RPMI8226 (cell line): ENCODE data around the gene FIGLA.

Experiments
- DNase-seq: peaks from one replicate; pipeline ENCODE4 v3.0.0-alpha.2; 2015

Gene FIGLA

DNA sequence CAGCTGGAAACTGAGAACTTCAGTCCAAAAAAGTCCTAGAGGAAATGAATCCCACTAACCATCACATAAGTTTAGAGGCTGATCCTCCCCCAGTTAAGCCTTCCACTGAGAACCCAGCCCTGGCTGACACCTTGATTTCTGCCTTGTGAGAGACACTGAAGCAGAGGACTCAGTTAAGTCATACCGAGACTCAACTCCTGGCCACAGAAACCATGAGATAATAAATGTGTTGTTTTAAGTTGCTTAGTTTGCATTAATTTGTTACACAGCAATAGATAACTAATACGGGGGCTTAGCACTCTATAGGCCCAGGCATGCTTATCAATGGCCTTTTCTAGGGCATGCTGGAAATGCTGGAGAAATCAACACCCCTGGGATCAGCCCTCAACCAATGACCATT lies 19.0 kb downstream of the FIGLA start:
- DNase-seq = no peak

- no peak for DNase-seq
Measured at GRCh38 chr2:70769450-70769849, 21.0 kb downstream of the FIGLA start.

DNA sequence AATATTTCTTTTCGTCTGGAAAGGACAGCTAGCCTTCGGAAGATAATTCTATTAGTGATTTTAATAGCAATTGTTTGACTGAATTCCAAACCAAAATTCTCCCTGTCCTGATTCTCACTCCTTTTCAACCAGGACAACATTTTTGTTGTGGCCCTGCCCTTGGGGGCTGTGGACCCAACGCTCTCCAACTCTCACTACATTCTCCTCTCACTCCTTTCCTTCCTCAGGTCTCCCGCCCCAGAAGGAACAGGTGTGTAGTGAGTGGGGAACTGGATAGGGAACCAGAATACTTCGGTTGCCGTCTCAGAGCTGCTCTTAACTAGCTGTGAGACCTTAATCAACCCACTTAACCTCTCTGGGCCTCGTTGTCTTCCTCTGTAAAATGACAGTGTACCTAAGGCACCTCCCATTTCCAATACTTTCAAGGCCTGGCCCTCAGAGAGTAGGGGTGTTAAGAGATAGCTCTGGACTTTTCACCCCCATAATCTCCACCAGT lies 21.8 kb downstream of the FIGLA start:
- DNase-seq = no peak

DNA sequence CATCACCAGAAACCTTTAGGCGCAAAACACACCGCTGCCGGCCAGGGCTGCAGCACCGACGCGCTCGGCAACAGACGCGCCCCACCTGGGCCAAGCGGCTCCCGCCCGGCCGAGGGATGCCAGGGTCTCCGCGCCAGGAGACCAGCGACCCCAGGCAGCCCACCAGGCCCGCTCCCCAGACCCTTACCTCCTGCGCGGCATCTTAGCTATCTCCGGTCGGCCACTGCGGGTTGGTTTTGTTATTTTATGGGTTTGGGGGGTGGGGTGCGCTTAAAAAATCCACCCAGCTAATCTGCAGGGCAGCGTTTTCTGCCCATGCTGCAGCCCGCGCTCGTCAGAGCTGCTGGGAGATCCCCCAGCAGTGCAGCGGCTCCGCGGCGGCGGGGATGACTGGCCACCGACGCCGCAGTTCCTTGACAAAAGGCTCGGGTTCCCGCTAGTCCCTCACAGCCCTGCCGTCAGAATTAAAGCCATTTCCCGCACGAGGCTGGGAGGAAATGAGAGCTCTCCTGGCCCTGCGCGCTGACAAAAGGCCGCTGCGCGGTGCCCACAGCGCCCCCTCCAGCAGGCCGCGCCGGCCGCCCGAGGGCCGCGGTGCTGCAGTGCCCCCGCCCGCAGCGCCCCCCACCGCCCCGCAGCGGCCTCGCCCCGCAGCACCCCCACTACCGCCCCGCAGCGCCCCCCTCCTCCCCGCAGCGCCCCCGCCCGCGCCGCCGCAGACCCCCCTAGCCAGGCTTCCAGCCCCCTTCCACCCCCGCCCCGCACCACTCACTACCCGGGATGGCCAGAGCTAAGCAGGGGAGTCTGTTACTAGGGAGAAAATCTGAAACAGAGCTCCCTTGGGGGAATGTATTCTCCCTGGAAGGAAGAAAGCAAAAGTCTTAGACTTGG lies 22.5 kb downstream of the FIGLA start, which contains the start of gene ADD2:
TSS of gene ADD2 (minus strand) at position 502 of the 891 bp plus-strand sequence. CDS start 61,792 bp downstream, outside the sequence.
- DNase-seq = peak; percentile 85

- peak; percentile 73 for DNase-seq
Measured at GRCh38 chr2:70767079-70767698, 23.3 kb downstream of the FIGLA start.

DNA sequence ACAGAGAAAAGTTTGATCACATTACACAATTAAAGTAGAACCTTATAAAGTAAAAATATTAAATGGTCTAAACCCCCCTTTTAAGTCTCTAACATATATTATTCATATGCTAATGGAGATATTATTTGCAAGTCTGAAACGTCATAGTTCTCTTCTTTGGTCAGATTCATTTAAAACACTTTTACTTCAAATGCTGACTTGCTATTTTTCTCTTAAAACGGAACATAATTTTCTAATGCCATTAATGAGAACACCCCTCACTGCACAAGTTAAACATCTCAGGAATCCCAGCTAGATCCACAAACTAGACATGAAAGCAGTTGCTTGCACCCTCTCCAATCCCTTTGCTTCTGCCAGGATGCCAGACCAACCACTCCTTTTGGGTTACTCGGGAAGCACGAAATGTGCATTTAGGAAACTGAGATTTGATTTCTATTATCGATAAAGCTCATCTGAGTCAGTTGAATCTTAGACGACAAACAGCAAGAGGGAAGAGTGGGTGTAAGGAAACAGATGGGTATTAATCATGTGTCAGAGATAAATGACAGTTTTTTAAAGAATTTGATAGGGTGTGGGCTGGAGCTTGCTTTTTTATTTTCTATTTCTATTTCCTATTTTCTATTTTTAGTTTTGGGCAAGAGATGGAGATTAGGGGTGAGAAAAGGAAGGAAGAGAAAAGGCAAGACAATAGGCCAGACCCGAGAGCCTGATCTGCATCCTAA lies 23.9 kb downstream of the FIGLA start:
- DNase-seq = no peak

- DNase-seq = no peak
Measured at GRCh38 chr2:70765507-70765906, 24.9 kb downstream of the FIGLA start.

DNA sequence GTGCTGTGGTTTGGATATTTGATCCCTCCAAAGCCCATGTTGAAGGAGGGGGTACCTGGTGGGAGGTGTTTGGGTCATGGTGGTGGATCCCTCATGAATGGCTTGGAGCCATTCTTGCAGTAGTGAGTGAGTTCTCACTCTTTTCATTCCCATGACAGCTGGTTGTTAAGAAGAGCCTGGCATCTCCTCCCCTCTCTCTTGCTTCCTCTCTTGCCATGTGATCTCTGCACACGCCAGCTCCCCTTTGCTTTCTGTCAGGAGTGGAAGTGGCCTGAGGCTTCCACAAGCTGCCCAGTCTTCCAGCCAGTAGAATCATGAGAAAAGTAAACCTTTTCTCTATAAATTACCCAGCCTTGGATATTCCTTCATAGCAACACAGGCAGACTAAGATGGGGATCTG lies 31.0 kb downstream of the FIGLA start:
- DNase-seq = no peak

DNA sequence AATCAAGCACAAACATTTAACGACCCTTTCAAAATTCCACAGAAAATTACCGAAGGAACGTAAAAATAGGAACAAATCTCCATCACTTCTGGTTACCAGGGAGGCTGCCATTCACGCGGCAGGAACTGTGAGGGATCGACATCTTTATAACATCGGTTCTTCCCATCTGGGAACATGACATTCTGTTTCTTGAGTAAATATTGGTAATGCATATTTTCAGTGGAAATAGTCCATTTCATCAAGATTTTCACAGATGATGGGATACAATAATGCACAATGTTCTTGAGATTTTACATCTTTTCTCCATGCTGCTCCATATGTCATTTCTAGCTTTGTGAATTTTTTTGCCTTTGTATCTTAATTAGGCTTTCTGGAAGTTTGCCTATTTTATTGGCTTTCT lies 32.5 kb downstream of the FIGLA start:
- no peak for DNase-seq

- no peak for DNase-seq
Measured at GRCh38 chr2:70757360-70757759, 33.1 kb downstream of the FIGLA start.

GRCh38 chr2:70756128-70756527 lies 34.3 kb downstream of the FIGLA start:
- no peak for DNase-seq

- DNase-seq = no peak
Measured at GRCh38 chr2:70753902-70754301, 36.5 kb downstream of the FIGLA start.

- DNase-seq = no peak
Measured at GRCh38 chr2:70753031-70753430, 37.4 kb downstream of the FIGLA start.

DNA sequence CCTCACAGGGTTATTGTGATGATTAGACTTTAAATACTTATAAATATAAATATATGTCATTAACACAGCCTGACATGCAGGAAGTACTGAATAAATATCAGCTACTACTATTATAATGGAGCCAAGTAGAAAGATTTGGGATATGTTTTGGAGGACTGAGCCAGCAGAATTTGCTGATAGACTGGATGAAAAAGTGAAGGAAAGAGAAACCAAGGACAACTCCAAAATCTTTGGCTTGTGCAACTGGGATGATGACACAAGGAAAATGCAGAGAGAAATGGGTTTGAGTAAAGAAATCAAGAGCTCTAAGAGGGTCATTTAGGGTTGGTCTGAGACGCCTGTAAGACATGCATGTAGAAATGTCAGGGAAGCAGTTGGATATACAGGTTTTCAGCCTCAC lies 38.0 kb downstream of the FIGLA start:
- DNase-seq = no peak

DNA sequence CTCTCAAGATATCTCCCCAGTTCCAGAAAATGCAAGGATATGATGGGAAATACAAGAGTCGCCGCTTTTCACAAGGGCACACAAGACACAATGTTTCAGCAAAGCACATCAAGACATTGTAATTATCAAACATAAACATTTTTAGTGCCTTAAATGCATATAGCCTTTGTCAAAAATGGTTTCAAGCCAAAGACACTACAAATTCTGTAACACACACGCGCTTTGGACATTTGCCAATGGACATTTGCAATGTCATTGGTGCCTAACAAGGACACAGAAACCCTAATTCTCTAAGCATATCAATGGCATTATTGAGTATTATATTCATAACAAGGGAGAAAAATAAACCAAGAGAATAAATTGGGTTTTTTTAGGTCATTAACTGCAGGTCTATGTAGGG lies 38.6 kb downstream of the FIGLA start:
- DNase-seq = no peak

DNA sequence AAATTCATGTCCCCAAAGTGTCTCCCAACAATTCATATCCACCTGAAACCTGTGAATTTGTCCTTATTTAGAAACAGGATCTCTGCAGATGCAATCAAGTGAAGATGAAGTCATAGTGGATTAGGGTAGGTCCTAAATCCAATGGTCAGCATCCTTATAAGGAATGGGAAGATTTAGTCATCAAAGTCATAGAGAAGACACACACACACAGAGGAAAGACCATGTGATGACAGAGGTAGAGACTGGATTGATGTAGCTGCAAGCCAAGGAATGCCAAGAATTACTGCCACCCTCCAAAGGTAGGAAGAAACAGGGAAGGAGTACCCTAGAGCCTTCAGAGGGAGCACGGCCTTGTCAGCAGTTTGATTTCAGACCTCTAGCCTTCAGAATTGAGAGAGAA lies 40.1 kb downstream of the FIGLA start:
- DNase-seq = no peak

DNA sequence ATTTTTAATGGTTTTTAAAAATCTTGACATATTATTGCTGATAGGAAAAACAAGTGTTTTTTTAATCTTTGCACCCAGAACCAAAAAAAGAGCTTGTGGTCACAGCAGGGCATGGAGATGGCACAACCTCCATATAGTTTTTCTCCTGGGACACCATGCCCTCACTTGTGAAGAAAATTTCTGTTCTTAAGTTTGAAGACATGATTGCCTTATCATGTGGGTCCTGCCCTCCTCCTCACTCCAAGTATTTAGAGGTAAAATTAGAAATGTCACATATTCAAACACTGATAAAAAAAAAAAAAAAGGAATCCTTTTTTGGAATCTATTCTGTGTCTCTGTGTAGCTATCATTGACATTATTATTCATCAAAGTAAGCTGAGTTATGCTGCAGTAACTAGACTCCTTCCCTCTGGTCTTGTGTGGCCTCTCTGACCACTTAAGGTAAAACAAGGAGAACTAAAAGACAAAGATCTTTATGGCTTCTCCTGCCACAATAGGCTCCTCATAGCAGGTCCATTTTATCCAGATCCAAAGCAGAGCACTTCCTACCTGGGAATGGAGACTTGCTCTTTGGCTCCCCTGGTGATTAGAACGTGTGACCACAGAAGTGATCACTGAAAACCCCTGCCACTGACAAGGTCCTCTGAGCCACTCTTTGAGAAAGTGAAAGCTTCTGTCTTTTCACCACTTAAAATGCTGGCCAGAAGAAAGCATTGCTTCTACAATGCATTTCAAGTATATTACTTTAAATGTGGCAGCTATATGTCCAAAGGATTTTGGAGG lies 42.2 kb downstream of the FIGLA start:
- DNase-seq = no peak

DNA sequence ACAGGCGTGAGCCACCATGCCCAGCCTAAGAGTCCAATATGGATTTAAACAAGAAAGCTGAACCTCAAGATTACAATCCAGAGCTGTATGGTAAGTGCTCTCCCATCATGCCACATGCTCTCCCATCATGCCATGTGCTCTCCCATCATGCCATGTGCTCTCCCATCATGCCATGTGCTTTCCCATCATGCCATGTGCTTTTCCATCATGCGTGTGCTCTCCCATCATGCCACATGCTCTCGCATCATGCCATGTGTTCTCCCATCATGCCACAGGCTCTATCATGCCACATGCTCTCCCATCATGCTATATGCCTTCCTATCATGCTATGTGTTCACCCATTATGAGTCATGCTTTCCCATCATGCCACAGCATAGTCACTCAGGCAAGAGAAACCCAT lies 43.2 kb downstream of the FIGLA start:
- no peak for DNase-seq

DNA sequence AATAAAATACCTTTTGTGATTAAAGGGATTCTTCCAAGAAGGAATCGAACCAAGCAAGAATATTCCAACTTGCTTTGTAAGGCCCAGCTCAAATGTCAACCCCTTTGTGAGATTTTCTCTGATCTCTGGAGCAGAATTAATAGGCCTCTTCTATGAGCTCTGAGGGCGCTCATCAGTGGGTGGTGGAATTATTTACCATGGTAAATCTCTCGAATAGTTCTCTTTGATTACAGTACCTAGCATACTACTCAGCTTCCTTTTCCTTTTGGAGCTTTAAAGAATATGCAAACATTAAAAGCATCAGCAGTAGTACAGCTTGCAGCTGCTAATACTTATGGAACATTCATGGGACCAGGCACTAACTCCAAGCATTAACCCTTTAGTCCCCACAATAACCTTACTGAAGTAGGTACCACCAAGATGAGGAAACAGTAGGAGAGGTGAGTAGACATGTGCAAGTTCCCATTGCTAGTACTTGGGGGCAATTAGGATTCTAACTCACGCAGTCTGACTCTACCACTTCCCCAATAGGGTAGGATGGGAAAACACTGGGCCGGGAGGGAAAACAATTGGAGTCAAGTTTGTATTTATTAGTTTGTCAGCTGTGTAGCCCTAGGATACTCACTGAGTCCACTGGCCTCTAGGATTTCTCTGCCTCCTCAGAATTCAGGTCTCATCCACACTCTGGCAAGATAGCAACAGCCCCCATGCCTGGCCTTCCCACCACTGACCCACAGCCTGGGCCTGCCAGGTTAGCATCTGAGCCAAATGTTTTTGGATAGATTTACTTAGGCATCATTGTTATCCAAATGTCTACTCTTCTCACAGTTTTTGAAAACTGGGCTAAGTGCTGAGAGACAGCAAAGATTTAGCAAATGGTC lies 44.1 kb downstream of the FIGLA start:
- no peak for DNase-seq

GRCh38 chr2:70745276-70745825 lies 45.1 kb downstream of the FIGLA start:
- no peak for DNase-seq

GRCh38 chr2:70744397-70744796 lies 46.0 kb downstream of the FIGLA start:
- no peak for DNase-seq
